ENCODE measurements around the gene NBDY.

- TF ChIP-seq CTCF (IDR thresholded peaks at IDR 0.05; ENCODE audit: borderline replicate concordance, extremely low read depth, low read length, poor library complexity, severe bottlenecking) (no peak), EZH2 (IDR thresholded peaks at IDR 0.05; ENCODE audit: borderline replicate concordance, low read depth, low read length, severe bottlenecking) (no peak)
Observed at GRCh38 chrX:56736219-56736618, 7.2 kb downstream of the NBDY start.

Measured in DND-41 (cell line).